Dendritic cell treated with granulocyte-macrophage colony-stimulating factor and Interleukin-4, amounts not matched to agents 40 ng/mL and 50 ng/mL, for 4 days (primary cell): Measurements from ENCODE around the gene DOCK3.

Experiments used
- H3K27ac Mint-ChIP-seq: one replicate; pipeline ENCODE4 v1.8.0; 2022; ENCODE audit warnings: mild to moderate bottlenecking, mixed read lengths
- H3K27me3 Mint-ChIP-seq: one replicate; pipeline ENCODE4 v1.8.0; 2022; ENCODE audit warnings: mild to moderate bottlenecking, mixed read lengths
- H3K36me3 Mint-ChIP-seq: one replicate; pipeline ENCODE4 v1.8.0; 2022; ENCODE audit warnings: low read depth, mixed read lengths
- H3K4me1 Mint-ChIP-seq: one replicate; pipeline ENCODE4 v1.8.0; 2022; ENCODE audit warnings: low read depth, mixed read lengths
- H3K4me3 Mint-ChIP-seq: one replicate; pipeline ENCODE4 v1.8.0; 2022; ENCODE audit warnings: mild to moderate bottlenecking, moderate library complexity, mixed read lengths
- H3K9me3 Mint-ChIP-seq: one replicate; pipeline ENCODE4 v1.8.0; 2022; ENCODE audit warnings: mixed read lengths
- intact Hi-C: fragments of 100-400 bp; cut with micrococcal nuclease; formaldehyde crosslinking; loops from one replicate; pipeline ENCODE4 v1.15.0; 2022

DOCK3 gene, protein sequence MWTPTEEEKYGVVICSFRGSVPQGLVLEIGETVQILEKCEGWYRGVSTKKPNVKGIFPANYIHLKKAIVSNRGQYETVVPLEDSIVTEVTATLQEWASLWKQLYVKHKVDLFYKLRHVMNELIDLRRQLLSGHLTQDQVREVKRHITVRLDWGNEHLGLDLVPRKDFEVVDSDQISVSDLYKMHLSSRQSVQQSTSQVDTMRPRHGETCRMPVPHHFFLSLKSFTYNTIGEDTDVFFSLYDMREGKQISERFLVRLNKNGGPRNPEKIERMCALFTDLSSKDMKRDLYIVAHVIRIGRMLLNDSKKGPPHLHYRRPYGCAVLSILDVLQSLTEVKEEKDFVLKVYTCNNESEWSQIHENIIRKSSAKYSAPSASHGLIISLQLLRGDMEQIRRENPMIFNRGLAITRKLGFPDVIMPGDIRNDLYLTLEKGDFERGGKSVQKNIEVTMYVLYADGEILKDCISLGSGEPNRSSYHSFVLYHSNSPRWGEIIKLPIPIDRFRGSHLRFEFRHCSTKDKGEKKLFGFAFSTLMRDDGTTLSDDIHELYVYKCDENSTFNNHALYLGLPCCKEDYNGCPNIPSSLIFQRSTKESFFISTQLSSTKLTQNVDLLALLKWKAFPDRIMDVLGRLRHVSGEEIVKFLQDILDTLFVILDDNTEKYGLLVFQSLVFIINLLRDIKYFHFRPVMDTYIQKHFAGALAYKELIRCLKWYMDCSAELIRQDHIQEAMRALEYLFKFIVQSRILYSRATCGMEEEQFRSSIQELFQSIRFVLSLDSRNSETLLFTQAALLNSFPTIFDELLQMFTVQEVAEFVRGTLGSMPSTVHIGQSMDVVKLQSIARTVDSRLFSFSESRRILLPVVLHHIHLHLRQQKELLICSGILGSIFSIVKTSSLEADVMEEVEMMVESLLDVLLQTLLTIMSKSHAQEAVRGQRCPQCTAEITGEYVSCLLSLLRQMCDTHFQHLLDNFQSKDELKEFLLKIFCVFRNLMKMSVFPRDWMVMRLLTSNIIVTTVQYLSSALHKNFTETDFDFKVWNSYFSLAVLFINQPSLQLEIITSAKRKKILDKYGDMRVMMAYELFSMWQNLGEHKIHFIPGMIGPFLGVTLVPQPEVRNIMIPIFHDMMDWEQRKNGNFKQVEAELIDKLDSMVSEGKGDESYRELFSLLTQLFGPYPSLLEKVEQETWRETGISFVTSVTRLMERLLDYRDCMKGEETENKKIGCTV (N-terminal part only)

GRCh38 chr3:50674349-50675178 lies at the start of gene DOCK3:
TSS of gene DOCK3 (plus strand) at chr3:50674927. CDS start at chr3:50675264, 337 bp downstream.
- Mint-ChIP-seq H3K27ac (no peak within 1 kb of the TSS), H3K4me3 (peak within 1 kb of the TSS; percentile 23), H3K9me3 (no peaks in the 10 kb centered on the region), H3K36me3 (no peaks in the 10 kb centered on the region), H3K4me1 (peaks cover 9% of the 10 kb centered on the region), H3K27me3 (peaks cover 72% of the 10 kb centered on the region)
- intact Hi-C loops = no loop called here

- Mint-ChIP-seq H3K4me1 (peaks cover 94% of the 10 kb centered on the region), H3K4me3 (no peak overlapping the region)
- intact Hi-C loops = no loop called here
These were observed 49.2 kb upstream of the DOCK3 start for GRCh38 chr3:50625231-50626182.

DNA sequence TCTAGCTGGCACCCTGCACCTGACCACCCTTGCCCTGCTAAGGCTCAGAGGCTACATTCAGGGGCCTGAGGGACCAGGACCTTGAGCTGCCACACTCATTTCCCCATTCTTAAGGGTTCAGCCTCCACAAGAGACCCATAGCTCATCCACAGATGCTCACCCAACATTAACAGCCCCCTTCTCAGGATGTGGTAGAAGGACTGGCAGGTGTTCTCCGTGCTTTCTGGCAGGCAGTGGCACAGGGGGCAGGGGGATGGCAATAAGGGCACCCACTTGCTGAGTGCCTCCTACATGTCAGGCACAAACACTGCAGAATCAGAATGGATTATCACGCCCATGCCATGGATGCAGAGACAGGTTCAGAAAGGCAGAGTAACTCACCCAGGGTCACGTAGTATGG lies 48.3 kb upstream of the DOCK3 start:
- Mint-ChIP-seq H3K4me1 (peaks cover 98% of the 10 kb centered on the region), H3K27ac (peak overlapping the region; percentile 84), H3K9me3 (no peaks in the 10 kb centered on the region), H3K27me3 (no peaks in the 10 kb centered on the region), H3K36me3 (peaks cover 99% of the 10 kb centered on the region), H3K4me3 (peak overlapping the region; percentile 37)
- intact Hi-C loops = no loop called here

More at GRCh38 chr3:50625231-50626182, 49.2 kb upstream of the DOCK3 start:
- Mint-ChIP-seq H3K9me3 (no peaks in the 10 kb centered on the region), H3K36me3 (peaks cover 99% of the 10 kb centered on the region), H3K27me3 (no peaks in the 10 kb centered on the region), H3K27ac (peak overlapping the region; percentile 84)

DNA sequence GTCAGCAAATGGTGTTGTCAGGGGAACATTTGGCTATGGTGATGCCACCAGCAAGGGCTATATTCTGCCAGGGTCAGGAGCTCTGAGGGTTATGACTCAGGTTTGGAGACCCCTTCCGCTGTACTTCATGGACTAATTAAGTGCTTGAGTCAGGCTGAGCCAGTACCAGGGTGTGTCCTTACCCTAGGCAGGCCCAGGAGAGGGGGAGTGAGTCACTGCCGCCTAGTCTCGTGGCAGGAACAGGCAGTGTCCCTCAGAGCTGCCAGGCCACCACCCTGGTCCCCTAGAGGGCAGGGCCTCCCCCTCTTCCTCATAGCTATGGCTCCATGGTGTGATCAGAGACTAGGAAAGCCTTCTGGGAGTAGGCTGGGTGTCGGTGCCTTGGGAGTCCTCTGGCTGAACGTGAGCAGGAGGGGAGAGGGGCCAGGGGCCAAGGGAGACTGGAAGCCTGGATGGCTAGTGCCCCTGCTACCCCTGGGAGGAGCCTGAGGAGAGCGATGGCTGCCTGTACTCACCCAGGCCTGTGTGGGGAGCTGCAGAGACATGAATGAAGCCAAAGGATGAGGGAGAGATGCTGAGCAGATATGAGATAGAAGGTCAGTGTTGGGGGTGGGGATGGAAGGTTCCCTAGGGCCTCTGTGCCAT lies 47.2 kb upstream of the DOCK3 start:
- no peaks in the 10 kb centered on the region for H3K9me3 Mint-ChIP-seq
- H3K4me3 Mint-ChIP-seq = peak overlapping the region; percentile 33
- intact Hi-C loops = no loop called here
- peaks cover 100% of the 10 kb centered on the region for H3K36me3 Mint-ChIP-seq
- peaks cover 99% of the 10 kb centered on the region for H3K4me1 Mint-ChIP-seq
- H3K27me3 Mint-ChIP-seq = no peaks in the 10 kb centered on the region
- H3K27ac Mint-ChIP-seq = peak overlapping the region; percentile 84

DNA sequence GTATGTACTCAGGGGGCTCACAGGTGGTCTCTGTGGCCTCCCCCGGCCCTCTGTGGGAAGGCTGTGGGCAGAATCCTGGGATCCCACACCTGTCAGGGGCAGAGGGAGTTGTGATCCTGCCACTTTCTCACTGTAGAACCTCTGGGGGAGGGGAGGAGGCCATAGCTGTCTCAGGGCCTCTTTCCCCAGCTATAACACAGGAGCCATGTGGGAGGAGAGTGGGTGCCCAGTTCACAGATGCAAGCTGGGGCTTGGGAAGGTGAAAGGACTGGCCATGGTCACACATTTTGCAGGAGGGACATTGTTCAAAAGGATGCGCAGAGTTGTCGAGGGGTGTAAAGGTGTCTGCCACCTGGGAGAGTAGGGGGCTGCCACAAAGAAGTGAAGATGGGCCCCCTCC lies 46.1 kb upstream of the DOCK3 start:
- no peaks in the 10 kb centered on the region for H3K27me3 Mint-ChIP-seq
- H3K36me3 Mint-ChIP-seq = peaks cover 100% of the 10 kb centered on the region
- H3K4me1 Mint-ChIP-seq = peaks cover 99% of the 10 kb centered on the region
- H3K4me3 Mint-ChIP-seq = no peak overlapping the region
- peak overlapping the region; percentile 84 for H3K27ac Mint-ChIP-seq
- no peaks in the 10 kb centered on the region for H3K9me3 Mint-ChIP-seq
- intact Hi-C loops = no loop called here

GRCh38 chr3:50630394-50630793 lies 44.3 kb upstream of the DOCK3 start:
- Mint-ChIP-seq H3K4me1 (peaks cover 98% of the 10 kb centered on the region), H3K27me3 (no peaks in the 10 kb centered on the region), H3K36me3 (peaks cover 100% of the 10 kb centered on the region), H3K27ac (peak overlapping the region; percentile 84), H3K9me3 (no peaks in the 10 kb centered on the region), H3K4me3 (peak overlapping the region; percentile 4)
- intact Hi-C loops = no loop called here

DNA sequence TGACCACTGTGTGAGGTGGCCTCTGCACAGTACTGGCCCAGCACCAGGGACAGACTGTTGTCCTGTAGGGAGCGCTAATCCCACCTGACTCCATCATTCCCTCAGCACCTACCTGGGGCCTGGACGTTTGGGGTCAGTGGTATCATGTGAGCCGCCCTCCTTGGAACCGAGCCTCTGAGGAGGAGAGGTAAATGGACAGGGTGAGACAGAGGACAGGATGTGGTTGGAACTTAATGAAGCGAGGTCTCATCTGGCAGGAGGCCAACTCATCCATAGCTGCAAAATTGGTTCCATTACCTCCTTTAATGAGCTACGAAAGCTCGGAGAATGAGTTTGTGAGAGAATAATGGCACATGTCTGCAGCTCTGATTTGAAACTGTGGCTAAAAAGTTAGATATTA lies 43.9 kb upstream of the DOCK3 start:
- H3K27me3 Mint-ChIP-seq = no peaks in the 10 kb centered on the region
- H3K4me3 Mint-ChIP-seq = no peak overlapping the region
- H3K27ac Mint-ChIP-seq = peak overlapping the region; percentile 84
- intact Hi-C loops = no loop called here
- peaks cover 97% of the 10 kb centered on the region for H3K36me3 Mint-ChIP-seq
- no peaks in the 10 kb centered on the region for H3K9me3 Mint-ChIP-seq
- H3K4me1 Mint-ChIP-seq = peaks cover 94% of the 10 kb centered on the region

DNA sequence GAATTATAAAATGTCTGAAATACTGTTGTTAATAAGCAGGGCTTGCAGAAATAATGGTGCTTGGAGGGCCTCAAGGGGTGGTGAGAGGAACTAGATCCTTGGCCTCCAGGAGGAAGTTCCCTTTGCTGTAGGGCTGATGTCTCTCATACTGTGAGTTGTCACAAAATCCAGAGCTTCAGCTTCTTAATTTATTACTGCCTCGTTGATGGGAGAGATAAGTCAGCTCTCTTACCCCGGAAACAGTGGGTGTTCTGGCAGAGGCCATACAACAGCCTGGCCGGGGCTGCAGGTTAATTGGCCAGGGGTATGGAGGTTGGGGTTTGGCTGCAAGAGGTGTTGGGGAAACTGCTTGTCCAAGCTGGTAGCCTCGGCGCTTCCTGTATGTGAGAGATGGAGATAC lies 42.3 kb upstream of the DOCK3 start:
- Mint-ChIP-seq H3K4me1 (peaks cover 94% of the 10 kb centered on the region), H3K4me3 (peak overlapping the region; percentile 49), H3K27ac (peak overlapping the region; percentile 84), H3K27me3 (no peaks in the 10 kb centered on the region), H3K36me3 (peaks cover 97% of the 10 kb centered on the region), H3K9me3 (no peaks in the 10 kb centered on the region)
- intact Hi-C loops = no loop called here

GRCh38 chr3:50633230-50633790 lies 41.4 kb upstream of the DOCK3 start:
- no peaks in the 10 kb centered on the region for H3K9me3 Mint-ChIP-seq
- H3K4me3 Mint-ChIP-seq = no peak overlapping the region
- intact Hi-C loops = no loop called here
- H3K36me3 Mint-ChIP-seq = peaks cover 97% of the 10 kb centered on the region
- H3K4me1 Mint-ChIP-seq = peaks cover 95% of the 10 kb centered on the region
- no peaks in the 10 kb centered on the region for H3K27me3 Mint-ChIP-seq
- H3K27ac Mint-ChIP-seq = peak overlapping the region; percentile 84

DNA sequence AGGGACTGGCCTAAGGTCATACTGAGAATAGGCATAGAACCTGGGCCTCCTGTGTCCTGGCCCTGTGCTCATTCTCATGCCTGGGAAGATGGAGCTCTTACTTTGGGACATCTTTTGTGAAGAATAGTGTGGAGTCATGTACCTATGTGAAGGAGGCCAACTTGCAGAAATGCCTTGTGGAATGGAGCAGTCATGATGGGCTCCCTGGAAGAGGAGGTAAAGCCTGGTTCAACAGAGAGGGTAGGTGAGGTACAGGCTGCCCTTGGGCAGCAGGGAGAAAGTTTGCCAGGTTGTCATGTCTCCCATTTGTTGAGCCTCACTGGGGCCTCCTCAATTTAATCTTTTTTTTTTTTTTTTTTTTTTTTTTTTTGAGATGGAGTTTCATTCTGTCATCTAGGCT lies 39.7 kb upstream of the DOCK3 start:
- intact Hi-C loops = no loop called here
- Mint-ChIP-seq H3K27ac (no peak overlapping the region), H3K4me3 (no peak overlapping the region)

DNA sequence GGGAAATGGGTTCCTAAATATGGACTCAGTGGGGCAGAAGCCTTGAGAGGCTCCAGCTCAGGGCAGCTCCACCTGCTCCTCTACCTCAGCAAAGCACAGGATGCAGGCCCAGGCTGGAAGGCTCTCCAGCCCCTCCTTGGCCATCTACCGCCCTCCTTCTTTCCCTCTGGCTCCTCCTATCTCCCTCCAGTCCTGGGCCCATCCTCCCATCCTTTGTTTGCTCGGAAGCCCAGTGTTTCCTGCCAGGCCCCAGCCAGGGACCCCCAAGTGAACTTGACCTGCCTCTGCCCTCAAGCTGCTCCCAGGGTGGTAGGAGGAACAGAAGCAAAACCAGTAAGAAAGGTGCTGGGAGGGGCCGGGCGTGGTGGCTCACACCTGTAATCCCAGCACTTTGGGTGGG lies 37.7 kb upstream of the DOCK3 start:
- peak overlapping the region; percentile 23 for H3K27ac Mint-ChIP-seq
- H3K4me1 Mint-ChIP-seq = peaks cover 80% of the 10 kb centered on the region
- intact Hi-C loops = no loop called here
- no peaks in the 10 kb centered on the region for H3K9me3 Mint-ChIP-seq
- H3K36me3 Mint-ChIP-seq = peaks cover 97% of the 10 kb centered on the region
- H3K27me3 Mint-ChIP-seq = no peaks in the 10 kb centered on the region
- H3K4me3 Mint-ChIP-seq = peak overlapping the region; percentile 28

More for the DNA sequence above, 39.7 kb upstream of the DOCK3 start:
- Mint-ChIP-seq H3K4me1 (peaks cover 92% of the 10 kb centered on the region), H3K9me3 (no peaks in the 10 kb centered on the region), H3K36me3 (peaks cover 97% of the 10 kb centered on the region), H3K27me3 (no peaks in the 10 kb centered on the region)

DNA sequence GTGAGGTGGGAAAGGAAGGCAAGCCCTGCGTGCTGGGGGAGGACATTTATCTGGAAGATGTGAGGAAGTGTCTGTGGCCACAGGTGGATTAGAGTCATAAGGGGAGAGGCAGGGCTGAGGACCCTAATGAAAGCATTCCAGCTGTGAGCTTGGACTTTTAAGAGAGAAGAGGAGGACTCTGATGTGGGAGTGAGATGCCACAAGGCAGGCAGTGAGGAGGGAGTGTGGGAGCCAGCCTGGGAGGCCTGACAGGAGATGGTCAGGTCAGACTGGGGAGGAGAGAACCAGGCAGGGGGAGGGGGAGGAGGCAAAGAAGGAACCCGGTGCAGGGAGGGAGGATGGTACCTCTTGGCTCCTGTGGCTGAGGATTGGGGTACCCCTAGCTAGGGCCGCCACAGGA lies 36.8 kb upstream of the DOCK3 start:
- peaks cover 97% of the 10 kb centered on the region for H3K36me3 Mint-ChIP-seq

More for the DNA sequence above, 36.8 kb upstream of the DOCK3 start:
- H3K27ac Mint-ChIP-seq = peak overlapping the region; percentile 41
- no peak overlapping the region for H3K4me3 Mint-ChIP-seq
- no peaks in the 10 kb centered on the region for H3K27me3 Mint-ChIP-seq
- H3K4me1 Mint-ChIP-seq = peaks cover 72% of the 10 kb centered on the region
- intact Hi-C loops = no loop called here
- no peaks in the 10 kb centered on the region for H3K9me3 Mint-ChIP-seq
